GM19395 (cell line): ENCODE measurements around the gene TIMM21.

Experiments
- ATAC-seq: cut with Tn5 transposase; IDR thresholded peaks from one replicate; pipeline ENCODE4 v1.9.1; 2021; ENCODE audit warnings: mild to moderate bottlenecking, moderate library complexity; ENCODE audit not compliant: unreplicated experiment

Gene TIMM21

DNA sequence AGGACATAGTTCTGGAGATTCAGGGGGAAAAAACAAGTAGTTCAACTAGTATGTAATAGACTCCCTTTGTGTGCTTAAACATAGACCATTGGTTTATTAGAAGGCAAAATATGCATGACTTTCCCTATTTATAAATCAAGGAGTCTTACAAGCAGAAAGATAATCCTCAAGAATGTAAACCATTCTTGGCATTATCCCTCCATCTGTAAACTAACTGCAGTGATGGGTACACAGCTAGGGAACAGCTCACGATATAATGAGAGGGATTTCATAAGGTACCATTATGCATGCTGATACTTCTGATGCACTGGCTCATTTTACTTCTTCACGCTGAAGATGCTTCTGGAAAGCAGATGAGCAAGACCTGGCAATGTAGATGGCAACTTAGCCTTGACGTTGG lies 1.6 kb upstream of the TIMM21 start:
- ATAC-seq = no peak

GRCh38 chr18:74147491-74147778 lies 888 bp upstream of the TIMM21 start:
- no peak for ATAC-seq

DNA sequence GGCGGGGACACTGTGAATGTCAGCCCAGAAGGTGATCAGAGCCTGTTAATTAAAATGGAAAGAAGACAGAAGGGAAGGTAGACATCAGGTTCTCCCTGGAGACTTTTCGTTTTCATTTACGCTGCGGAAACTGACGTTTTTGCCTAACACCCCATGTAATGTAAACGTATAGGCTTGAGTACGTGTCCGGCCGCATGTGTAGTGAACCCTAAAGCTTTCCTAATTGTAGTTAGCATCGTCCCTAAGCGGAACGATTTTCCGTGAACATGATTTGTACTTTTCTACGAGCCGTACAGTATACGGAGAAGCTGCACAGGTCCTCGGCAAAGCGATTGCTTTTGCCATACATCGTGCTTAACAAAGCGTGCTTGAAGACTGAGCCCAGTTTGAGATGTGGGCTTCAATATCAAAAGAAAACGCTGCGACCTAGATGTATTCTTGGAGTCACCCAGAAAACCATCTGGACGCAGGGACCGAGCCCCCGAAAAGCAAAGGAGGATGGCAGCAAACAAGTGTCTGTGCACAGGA lies 284 bp downstream of the TIMM21 start:
- ATAC-seq = peak; percentile 34

DNA sequence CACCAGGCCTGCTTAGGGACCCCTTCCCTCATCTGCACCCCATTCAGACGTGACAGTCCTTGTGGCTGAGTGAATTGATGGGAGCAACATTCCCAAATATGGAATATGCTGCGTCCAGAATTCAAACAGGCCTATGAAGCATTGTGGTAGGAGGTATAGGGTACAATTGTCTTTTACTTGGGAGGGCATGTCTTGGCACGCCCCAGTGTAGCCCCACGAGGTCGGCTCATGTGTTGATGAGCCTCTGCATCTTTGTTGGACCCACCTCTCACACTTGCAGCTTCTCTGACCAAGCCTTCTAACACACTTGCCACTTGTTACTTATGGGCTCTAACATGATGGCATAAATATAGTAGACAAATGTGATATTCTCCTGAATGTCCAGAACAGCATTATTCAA lies 1.6 kb downstream of the TIMM21 start:
- ATAC-seq = no peak

DNA sequence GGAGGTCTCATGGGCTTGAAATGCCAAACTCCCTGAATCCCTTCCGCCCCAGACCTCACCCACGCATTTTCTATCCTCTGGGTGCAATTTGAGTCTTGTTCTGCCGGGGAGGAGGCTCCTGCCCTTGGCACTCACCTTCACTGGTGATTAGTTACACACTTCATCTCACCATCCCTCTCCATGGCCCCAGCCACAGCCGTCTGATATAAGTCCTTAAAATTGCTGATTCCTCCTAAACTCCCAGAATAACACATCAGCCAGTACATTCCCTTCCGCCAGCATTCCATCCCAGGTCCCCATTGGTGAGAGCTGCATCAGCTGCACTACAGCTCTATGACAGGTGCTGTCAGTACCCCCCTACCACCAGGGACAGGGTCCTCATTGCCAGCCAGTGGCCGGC lies 3.9 kb downstream of the TIMM21 start:
- no peak for ATAC-seq

GRCh38 chr18:74152857-74153256 lies 4.5 kb downstream of the TIMM21 start:
- no peak for ATAC-seq

DNA sequence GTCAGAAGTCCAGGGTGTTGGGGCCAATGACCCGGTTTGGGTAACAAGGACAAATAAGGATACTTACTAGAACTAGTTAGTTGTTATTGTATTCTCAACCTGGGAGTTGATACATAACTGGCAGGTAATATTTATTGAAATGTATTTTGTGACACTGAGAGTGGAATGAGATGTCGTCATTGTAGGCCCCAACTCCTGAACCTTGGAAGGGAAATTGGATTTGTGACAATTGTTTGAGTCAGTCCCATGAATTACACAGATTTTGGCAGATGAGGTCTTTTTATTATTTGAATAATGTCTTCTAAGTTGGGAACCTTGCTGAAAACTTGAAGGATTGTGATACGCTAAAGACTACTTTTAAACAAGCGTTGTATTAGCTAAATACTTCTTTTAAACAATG lies 5.1 kb downstream of the TIMM21 start:
- ATAC-seq = no peak

- no peak for ATAC-seq
Observed at GRCh38 chr18:74153793-74154192, 5.5 kb downstream of the TIMM21 start.

GRCh38 chr18:74154716-74155115 lies 6.4 kb downstream of the TIMM21 start:
- ATAC-seq = no peak

DNA sequence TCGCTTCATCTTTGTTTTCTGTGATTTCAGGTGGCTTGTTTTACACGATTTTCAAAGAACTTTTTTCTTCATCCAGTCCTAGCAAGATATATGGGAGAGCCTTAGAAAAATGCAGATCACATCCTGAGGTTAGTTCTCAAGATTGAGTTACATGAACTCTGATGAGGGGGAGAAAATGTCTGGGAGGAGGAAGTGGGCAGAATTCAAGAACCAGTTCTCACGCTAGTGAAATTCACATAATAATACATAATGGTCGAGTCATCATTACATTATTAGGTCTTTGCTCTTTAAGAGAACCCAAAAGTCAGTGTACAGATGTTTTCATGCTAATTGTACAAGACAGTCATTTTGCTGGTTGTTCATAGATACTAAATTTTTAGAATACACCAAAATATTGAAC lies 7.0 kb downstream of the TIMM21 start:
- ATAC-seq = no peak

- peak; percentile 74 for ATAC-seq
Observed at GRCh38 chr18:74163019-74163660, 14.8 kb downstream of the TIMM21 start.

- no peak for ATAC-seq
Observed at GRCh38 chr18:74166386-74166785, 18.1 kb downstream of the TIMM21 start.

DNA sequence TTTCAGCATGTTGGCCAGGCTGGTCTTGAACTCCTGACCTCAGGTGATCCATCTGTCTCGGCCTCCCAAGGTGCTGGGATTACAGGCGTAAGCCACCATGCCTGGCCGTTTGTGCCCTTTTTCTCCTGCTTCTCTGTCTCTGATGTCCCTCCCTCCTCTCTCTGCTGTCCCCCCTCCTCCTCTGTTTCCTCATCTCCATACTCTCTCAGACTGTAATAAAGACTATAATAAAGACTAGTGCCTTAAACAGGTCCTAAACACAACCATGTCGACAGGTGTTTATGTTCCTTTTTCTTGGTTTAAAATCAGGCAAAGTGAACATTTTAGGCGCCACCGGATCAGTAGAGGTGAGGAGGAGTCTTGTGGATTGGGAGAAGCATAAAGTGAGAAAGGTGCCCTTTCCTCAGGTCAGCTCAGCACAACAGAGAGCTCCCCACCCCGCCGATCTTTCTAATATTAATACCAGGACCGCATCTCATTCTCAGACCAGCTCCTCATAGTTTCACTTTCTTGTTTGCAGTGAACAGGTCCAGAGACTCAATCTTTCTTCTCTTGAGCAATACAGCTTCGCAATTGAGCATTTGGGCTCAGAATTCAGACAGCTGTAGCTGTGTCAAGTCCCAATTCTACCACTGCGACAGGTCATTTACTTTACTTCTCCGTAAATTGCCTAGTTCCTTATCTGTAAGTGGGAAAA lies 23.7 kb downstream of the TIMM21 start:
- ATAC-seq = peak; percentile 99

GRCh38 chr18:74172697-74173433 lies 24.5 kb downstream of the TIMM21 start:
- no peak for ATAC-seq

DNA sequence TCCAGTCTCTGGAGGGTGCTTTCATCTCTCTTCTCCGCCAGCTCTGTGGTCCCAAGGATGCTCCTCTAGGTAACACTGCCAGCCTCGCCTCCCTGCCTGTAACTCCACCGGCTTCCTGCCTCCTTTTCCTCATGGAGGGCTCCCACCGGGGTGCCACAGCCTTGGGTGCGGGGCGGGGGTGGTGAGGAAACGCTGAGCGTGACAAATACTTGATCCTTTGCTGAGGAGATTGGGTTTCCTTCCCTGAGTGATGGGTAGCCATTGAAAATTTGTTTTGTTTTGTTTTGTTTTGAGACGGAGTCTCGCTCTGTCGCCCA lies 25.1 kb downstream of the TIMM21 start:
- ATAC-seq = no peak

DNA sequence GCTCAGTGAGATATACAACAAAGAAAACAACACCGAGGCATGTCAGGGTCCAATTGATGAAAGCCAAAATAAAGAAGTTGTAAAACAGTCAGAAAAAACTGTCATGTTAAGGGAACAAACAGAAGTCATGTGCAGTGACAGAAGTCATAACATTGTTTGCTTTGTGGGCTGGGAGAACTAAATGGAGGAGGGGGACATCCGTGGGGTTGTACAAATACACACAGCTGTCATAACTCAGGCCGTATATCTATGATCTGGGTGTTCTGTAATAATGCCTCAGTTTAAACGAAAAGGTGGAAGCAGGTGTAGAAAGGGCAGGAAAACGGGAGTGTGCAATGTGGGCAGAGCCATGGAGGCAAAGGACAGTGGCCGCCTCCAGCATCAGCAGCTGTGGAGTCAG lies 27.3 kb downstream of the TIMM21 start:
- no peak for ATAC-seq

- ATAC-seq = no peak
Observed at GRCh38 chr18:74178884-74179283, 30.6 kb downstream of the TIMM21 start.

DNA sequence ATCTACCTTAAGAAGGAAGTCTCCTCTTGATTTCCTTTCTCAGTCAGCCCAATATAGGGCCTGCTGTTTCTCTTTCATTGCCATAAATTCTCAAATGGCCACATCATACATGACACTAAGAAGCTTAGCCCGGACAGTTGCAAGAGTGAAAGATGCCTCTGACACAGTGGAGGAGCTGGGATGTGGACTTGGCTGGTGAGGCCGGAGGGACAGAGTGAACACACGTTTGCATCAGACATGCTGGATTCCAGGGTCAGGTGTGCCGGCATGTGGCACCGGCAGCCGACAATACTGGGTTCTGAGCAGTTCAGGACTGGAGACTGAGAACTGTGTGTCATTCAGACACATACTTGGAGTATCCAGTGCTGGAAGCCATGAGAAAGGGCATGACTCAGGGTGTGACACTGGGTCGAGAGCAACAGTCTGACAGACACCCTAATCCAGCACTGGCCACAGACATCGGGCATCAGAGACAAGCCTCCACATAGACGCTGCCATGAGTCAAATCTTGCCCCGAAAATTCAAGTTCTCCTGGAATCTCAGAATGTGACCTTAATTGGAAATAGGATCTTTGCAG lies 31.4 kb downstream of the TIMM21 start:
- no peak for ATAC-seq

DNA sequence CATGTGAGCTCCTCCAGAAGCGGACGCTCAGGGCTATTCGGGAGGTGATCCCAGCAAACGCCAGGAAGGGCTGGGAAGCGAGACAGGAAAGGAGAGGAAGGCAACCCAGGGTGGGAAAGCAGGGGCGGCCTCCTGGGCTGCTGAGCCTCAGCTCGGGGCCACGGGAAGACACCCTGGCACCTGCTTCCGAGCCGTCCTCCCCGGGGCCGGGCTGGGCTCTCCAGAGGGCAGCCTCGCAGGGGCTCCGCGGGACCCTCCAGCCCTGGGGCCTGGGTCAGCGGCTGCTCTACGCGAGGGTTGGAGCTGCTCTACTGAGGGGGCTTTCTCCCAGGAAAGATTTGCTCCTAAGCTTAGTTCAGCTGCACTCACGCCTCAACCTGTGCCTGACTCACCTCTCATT lies 34.0 kb downstream of the TIMM21 start:
- ATAC-seq = no peak

DNA sequence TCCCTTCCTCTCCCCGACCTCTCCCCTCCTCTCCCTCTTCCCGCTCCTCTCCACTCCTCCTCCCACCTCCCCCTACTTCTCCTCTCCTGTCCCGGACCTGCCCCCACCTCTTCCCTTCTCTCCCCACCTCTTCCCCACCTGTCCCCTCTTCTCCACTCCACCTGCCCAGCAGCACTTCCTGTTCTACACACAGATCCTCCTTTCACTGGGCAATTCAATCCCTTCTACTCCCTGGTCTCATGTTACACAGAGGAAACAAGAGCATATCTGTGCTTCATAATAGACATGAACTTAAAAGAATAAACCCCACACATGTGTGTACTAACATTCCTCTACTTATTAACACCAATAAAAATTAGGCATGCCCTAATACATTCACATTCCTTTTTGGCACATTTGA lies 34.8 kb downstream of the TIMM21 start:
- ATAC-seq = no peak

DNA sequence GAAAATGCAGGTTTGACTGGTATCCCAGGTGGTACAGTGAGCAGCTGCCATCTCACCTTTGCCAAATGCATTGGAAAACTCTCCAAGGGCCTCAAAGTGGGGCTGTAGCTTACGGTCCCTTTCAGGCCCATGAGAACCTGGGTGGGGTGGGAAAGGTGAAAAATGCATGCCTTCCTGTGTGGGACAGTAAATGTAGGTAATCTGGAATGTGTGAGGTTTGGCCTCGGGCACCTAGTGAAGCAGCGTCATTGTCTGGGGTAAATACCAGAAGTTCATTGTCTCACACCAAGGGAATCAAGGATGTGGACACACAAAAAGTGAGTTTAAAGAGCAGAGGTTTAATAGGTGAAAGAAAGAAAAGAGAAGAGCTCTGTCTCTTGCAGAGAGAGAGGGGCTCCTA lies 36.6 kb downstream of the TIMM21 start:
- ATAC-seq = no peak

DNA sequence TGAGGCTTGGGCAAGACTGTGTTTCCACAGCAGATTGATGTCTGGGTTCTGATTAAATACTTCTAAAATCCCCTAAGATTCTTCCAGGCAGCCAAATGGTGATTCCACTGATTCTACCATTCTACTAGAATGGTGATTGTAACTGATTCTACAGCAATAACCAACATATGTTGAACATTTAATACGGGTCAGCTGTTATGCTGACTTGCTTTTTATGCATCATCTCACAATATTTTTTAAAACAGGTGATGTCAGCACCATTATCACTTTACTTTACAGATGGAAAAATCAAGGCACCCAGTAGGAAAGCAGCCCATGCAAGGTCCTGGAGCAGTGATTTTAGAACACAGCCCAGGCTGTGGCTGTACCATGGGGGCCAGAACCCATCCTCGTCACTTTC lies 37.5 kb downstream of the TIMM21 start:
- ATAC-seq = no peak
